NCI-H82 (cell line): ENCODE results near the gene TMEM273.

Experiments used
- DNase-seq: peaks from one replicate; lab custom pipeline; 2025; lab: John Stamatoyannopoulos, UW

The TMEM273 gene

GRCh38 chr10:49187950-49188761, at the start of gene TMEM273:
Gene TMEM273 (minus strand): TSS chr10:49188391. CDS start chr10:49188336, 55 bp downstream.
- DNase-seq: no peak

- DNase-seq: no peak
These were observed 49.8 kb upstream of the TMEM273 start for GRCh38 chr10:49237985-49238384.

GRCh38 chr10:49235392-49235791, 47.2 kb upstream of the TMEM273 start:
- DNase-seq: no peak

GRCh38 chr10:49231086-49231820, 43.1 kb upstream of the TMEM273 start:
- DNase-seq: no peak

- no peak for DNase-seq
These were observed 41.8 kb upstream of the TMEM273 start for GRCh38 chr10:49230004-49230403.

- DNase-seq: no peak
These were observed 40.5 kb upstream of the TMEM273 start for GRCh38 chr10:49228677-49229076.

GRCh38 chr10:49227406-49227805, 39.2 kb upstream of the TMEM273 start:
- no peak for DNase-seq

- DNase-seq: no peak
These were observed 38.4 kb upstream of the TMEM273 start for GRCh38 chr10:49226594-49226993.

- DNase-seq: no peak
These were observed 37.2 kb upstream of the TMEM273 start for GRCh38 chr10:49225218-49225876.

- no peak for DNase-seq
These were observed 35.0 kb upstream of the TMEM273 start for GRCh38 chr10:49223205-49223604.

- peak; percentile 24 for DNase-seq
These were observed 34.0 kb upstream of the TMEM273 start for GRCh38 chr10:49222170-49222569.

- DNase-seq: no peak
These were observed 32.5 kb upstream of the TMEM273 start for GRCh38 chr10:49220679-49221078.

- no peak for DNase-seq
These were observed 31.8 kb upstream of the TMEM273 start for GRCh38 chr10:49220031-49220430.

- DNase-seq: no peak
These were observed 31.1 kb upstream of the TMEM273 start for GRCh38 chr10:49219248-49219647.

- no peak for DNase-seq
These were observed 30.3 kb upstream of the TMEM273 start for GRCh38 chr10:49218480-49218879.

GRCh38 chr10:49217645-49218044, 29.5 kb upstream of the TMEM273 start:
- no peak for DNase-seq

GRCh38 chr10:49213211-49213610, 25.0 kb upstream of the TMEM273 start:
- no peak for DNase-seq

GRCh38 chr10:49212783-49213182, 24.6 kb upstream of the TMEM273 start:
- DNase-seq: no peak

- DNase-seq: no peak
These were observed 23.9 kb upstream of the TMEM273 start for GRCh38 chr10:49212076-49212475.

GRCh38 chr10:49208996-49209395, 20.8 kb upstream of the TMEM273 start:
- no peak for DNase-seq

GRCh38 chr10:49207936-49208487, 19.8 kb upstream of the TMEM273 start:
- DNase-seq: no peak

- no peak for DNase-seq
These were observed 18.9 kb upstream of the TMEM273 start for GRCh38 chr10:49207113-49207512.
